NCI-H2029 (cell line): ENCODE data around the gene EIPR1.
"Not testable (repeated sequence)": the region's sequence is repeated elsewhere in the genome, so short reads cannot be mapped to it uniquely, and the experiment has no call there.

Source experiments
- DNase-seq: peaks from one replicate; lab custom pipeline; 2025; lab: John Stamatoyannopoulos, UW

EIPR1 gene

DNA sequence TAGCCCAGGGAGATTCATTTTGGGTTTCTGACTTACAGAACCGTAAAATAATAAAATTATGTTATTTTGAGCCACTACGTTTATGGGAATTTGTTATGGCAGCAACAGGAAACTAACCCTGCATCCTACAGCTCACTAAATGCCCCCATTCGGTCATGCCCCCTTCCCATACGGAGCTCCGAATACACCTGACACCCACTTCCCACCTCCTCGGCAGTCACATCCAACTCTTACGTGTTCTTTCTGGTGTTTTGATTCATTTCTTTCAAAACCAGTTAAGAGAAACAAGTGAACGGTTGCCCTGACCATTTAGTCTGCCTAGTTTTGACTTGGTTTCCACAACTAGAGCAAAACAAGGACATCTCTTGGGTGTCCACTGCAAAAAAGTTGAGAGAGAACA lies 19.7 kb downstream of the EIPR1 start:
- DNase-seq: no peak

DNA sequence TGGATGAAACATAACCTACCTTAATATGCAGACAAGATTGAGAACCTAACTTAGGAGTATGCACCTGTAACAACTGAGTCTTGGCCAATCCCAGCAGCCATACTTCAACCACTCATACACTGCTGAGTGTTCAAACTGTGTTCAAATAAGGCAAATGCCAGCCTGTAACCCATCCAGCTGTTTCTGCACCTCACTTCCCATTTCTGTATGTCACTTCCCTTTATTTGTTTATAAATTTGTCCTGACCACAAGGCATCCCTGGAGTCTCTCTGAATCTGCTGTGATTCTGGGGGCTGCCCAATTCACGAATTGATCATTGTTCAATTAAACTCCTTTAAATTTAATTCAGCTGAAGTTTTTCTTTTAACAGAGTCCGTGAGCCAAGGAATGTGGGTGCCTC lies 20.2 kb downstream of the EIPR1 start:
- DNase-seq: not testable (repeated sequence)

DNA sequence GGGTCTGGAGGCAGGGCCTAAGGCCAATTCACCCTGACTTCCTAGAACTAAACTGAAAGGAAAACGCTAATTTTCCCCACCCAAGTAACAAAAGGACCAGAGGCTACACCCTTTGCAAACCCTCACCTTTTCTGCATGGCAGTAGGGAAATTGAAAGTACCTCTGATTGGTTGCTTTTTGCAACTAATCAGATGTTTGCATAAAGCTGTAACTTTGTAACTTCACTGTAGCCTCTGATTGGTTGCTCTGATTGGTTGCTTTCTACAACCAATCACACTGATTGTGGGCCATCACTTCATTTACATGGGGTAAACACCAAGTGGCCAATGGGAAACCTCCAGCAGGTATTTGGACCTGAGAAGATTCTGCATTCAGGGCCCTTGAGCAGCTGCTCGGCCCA lies 20.8 kb downstream of the EIPR1 start:
- no peak for DNase-seq

DNA sequence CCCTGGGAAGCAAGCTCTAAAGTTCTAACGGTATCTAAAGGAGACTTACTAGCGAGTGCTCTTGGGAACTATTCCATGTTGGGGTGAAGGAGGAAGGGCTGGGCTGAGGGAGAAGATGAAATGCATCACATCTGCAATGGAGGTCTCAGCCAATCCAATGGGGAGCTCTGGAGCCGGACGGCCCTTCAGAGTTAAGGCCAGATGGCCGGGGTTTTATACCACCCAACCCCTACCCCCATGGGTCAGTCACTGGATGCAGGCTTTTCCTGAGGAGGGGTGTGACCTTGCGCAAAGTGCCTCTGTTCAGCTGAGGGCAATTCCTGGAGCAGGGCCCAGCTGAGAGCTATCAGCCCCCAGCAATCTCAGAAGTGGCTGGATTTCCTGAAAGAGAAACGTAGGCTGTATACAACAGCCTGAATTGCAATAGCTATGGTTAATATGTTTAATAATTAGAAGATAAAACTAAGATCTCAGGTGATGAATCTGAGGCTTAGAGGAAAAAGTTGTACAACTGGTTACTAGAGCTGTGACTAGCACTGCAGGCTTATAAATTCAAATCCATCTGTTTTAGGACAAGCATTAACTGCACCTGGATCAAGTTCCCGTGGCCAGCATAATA lies 21.6 kb downstream of the EIPR1 start:
- DNase-seq: no peak

DNA sequence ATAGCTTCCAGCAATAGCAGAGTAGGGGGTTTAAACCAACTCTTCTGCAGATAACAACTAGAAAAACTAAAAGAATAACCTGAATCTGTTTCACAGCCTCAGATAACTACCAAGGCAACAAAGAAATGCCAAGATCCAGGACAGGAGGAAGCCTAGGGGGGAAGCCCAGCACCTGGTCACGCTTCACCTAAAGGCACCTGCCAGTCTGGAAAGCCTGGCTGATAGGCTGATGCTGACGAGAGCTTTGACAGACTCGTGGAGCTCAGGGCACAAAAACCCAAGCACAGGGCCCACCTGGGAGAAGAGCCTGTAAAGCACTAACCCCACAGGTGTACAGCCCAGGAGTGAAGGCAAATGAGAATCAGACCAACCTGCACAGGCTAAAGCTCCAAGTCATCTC lies 22.6 kb downstream of the EIPR1 start:
- DNase-seq: no peak

DNA sequence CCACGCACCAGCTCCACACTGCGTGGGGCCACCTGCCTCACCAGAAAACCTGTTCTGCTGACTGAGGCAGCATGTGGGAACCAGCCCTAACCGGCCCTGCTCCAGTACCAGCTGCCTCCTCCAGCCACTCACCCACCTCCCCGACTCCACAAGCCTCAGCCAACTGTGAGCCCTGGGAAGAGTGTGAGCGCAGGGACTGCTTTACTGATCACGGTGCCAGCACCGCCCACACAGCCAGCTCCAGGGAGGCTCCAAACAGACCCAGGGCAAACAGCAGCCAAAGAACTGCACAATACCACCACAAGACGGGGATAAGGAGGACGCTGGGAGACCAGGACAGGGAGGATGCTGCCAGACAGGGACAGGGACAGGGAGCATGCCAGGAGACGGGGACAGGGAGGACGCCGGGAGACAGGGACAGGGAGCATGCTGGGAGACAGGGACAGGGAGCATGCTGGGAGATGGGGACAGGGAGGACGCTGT lies 28.4 kb downstream of the EIPR1 start:
- DNase-seq: peak; percentile 20

DNA sequence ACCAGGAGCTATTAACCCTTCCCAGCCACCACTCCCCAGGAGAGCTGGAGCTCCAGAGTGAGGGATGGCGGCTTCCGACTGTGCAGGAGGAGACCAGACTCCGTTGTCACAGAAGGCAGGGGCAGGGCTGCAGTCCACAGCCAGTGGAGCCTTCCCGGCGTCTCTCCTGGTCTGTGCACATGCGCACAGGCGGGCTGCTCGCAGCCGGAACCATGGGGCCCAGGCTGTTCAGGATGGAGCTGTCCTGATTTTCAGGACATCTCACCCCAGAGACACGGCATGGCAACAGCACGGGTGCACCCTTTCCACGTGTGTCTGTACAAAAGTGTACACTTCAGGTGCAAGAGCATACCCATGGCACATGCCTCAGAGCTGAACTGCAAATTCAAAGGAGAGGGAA lies 28.9 kb downstream of the EIPR1 start:
- no peak for DNase-seq

DNA sequence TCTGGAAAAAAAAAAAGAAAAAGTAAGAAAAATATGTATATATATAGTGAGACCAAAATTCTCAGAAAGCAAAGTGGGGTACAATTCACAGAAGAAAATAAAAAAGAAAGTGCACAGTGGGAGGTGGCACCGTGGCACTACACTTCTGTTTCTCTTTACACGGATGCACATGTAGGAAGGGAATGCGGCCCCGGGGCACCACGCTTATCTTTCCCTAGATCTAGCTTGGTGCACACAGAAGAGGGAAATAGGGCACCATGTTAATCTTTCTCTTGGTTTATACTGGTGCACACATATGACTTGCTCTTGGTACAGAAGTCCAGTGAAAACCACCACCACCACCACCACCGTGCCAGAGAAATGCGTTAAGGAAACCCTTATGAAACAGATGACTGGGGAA lies 32.0 kb downstream of the EIPR1 start:
- no peak for DNase-seq

DNA sequence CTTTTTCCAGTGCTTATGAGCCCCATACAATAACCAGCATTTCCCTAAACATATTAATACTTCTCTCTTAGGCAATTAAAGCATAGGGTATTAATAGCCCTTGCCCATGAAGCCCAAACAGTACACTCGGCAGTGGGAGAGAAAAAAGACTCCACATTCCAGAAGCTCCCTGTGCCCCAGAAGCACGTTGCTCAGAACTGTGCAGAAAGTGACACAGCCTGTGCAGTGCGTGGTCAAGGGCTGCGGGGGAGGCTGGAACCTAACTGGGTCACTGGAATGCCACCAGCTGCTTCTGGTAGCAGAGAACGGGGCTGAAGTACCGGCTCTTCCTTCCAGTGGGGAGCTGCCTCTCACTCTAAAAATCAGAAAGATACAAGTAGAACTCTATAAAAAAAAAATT lies 32.7 kb downstream of the EIPR1 start:
- DNase-seq: no peak

DNA sequence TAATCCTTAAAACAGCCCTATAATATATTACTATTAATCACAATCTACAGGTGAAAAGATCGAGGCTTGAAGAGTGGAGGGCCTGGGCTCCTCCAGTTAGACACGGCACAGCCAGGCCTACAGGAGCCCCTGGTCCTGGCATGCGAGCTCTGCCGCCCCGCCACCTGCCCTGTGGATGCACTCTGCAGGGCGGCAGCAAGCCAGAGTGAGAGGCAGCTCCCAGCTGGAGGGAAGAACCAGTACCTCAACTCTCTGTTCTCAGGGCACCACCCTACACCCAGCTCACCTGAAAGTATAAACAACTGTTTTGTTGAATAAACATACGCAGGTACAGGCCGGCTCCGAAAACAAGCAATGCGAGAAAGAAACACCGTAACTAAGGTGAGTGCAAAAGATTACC lies 34.6 kb downstream of the EIPR1 start:
- DNase-seq: no peak

DNA sequence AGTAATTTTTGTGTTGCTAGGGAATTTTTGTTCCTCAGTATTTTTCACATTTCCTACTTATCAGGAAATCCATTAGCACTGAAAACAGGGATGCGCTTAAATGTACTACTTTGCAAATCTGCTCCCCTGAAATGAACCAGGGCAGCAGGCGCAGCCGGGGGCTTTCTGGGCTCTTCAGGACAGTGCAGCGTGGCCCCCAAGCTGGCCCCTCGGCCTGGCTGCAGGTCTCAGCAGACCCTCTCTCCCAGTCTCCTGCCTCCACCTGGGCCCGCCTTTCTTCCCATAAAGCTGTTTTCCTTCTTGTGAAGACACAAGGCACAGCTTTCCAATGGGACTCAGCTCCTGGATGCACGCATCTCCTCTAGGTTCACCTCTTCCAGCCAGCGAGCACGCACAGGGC lies 35.3 kb downstream of the EIPR1 start:
- no peak for DNase-seq

DNA sequence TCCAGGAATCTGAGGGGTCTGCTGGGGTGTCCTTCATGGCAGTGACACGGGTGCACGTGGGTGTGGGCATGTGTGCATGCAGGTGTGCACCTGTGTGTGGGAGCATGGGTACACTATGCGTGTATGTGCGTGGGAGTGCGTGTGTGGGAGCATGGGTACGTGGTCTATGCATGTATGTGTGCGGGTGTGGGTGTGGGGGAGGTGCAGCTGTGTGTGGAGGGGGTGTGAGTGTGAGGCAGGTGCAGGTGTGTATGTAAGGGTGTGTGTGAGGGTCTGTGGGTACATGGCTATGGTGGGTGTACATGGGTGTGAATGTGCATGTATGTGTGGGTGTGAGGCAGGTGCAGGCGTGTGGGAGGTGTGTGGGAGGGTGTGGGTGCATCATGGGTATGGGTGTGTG lies 36.3 kb downstream of the EIPR1 start:
- no peak for DNase-seq

DNA sequence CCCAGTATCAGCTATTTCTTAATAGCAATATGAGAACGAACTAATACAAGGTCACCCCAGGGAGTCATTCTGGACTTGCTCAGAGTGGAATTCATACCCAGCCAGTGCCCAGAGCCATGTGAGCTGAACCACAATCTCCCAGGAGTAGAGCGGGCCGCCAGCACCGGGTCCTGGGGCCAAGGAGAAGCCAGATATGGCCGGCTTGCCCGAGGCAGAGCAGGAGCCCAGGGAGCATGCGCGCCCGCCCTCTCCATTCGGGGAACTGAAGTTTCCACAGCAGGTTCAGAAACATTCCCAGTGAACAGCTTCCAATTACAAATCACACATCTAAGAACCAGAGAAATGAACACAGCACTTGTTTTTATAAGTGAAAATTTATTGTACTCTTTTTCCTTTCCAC lies 37.5 kb downstream of the EIPR1 start:
- DNase-seq: no peak

DNA sequence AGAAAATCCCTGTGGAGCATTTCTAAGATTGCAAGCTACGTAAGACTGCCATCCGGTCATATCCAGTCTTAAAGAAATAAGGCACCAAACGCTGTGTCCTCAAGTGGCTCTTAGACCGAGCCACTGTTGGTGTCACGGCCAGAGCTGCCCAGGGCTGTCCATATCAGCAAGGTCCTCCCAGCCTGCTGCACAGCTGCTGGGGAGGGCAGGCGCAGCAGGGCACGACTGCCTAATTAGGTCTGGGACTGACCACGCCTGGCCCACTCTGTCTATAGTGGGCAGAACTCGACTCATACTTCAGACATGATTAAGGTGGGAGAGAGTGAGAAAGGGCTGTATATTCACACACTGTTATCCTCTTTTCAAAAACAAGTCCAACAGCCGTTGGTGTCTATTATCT lies 39.3 kb downstream of the EIPR1 start:
- no peak for DNase-seq

DNA sequence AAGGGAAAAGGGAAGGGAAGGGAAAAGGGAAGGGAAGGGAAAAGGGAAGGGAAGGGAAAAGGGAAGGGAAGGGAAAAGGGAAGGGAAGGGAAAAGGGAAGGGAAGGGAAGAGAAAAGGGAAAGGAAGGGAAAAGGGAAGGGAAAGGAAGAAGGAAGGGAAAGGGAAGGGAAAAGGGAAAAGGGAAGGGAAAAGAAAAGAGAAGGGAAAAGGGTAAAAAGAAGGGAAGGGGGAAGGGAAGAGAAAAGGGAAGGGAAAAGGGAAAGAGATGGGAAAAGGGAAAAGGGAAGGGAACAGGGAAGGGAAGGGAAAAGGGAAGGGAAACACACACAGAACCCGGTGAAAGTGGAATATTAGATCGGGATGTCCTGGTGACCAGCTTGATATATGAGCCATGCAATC lies 40.8 kb downstream of the EIPR1 start:
- DNase-seq: no peak

DNA sequence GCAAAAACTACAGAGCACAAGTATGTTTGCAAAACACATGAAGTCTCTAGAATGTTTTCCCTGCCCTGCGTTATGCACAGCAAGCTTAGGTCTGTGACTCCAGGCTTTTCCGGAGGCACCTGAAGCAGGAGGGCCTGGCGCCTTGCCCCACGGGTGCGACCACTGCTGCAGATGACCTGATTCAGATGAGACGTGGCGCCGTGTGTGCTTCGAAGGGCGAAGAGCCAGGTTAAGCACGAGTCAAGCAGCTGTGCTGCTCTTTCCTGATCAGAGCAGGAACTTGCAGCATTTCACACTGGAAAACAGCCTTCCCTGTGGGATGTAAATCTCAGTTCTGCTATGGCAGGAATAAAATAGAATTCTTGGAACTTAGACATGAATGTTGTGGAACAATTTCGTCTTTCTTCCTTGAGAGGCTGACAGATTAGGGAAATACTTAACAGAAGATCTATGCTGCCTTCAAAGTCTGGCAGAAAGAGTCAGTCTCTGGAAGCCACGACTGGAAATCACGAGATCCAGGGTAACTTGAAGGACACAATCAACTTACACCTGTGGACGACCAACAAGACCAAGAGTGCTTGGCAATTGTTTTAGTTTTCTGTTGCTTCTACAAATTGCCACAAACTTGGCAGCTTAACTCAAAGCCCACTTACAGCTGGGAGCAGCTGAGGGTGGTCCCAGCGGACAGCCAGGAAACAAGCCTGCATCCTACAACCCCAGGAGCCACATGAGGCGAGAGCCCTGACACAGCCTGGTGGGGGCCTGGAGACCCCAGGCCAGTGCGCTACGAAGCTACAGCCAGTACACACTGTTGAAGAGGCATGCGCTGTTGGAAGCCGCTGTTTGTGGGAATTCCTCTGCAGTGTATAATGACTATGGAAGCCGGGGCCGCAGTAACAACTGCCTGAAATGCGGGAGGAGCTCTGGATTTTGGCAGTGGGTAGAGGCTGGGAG lies 42.9 kb downstream of the EIPR1 start:
- DNase-seq: no peak

DNA sequence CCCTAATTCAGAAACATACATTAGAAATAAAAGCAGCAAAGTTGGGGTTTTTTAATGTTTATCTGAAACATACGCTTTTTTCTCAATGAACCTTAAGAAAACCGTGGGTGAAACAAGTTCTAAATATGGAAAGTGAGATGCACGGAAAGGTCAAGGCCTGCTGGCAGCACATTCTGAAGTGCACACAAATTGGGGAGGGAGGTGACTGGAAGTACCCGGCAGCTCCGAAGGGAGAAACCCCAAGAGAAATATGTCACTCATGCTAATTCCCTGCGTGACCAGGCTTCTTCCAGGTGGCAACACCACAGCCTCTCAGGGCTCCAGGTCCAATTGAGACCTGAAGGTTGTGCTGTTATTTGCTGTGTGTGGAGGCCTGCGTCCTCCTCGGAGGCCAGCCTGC lies 45.5 kb downstream of the EIPR1 start:
- DNase-seq: no peak

DNA sequence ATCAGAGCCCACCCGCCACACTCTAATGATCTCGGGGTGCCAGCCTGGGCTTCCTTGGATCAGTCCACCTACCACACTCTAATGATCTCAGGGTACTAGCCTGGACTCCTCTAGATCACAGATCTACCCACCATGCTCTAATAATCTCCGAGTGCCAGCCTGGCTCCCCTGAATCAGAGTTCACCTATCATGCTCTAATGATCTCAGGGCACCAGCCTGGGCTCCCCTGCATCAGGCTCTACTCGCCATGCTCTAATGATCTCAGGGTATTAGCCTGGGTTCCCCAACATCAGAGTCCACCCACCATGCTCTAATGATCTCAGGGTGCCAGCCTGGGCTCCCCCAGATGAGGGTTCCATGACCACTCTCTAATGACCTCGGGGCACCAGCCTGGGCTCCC lies 48.1 kb downstream of the EIPR1 start:
- DNase-seq: no peak

DNA sequence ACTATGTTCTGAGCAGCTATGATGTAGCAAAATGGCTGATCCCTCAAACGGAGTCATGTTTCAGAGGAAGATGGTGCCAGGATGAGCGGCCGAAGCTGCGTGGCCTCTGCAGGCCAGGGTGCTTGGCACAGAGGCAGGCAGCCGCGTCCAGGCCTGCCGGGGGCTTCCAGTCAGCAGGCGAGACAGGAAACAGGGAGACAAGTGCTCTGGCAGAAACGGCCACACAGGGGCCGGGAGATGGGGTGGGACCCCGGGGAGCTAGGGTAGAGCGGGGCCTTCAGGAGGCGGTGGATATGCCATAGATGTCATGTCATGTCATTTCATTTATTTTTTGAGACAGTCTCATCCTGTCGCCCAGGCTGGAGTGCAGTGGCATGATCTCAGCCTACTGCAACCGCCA lies 50.7 kb downstream of the EIPR1 start:
- no peak for DNase-seq

DNA sequence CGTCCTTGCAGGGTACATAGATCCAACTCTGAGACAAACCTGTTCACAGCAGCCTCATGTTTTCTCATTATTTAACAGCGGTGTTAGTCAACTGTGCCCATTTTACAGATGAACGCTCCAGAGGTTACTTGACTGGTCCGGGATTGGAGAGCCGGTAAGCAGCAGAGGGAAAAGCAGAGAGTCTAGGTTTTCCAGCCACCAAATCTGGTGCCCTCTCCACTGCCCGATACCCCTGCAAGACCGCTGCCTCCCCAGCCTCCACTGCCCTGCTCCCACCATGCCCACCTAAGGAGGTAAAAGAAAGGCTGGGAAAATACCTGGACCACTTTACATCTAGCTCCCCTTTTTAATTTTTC lies 51.5 kb downstream of the EIPR1 start:
- DNase-seq: no peak

DNA sequence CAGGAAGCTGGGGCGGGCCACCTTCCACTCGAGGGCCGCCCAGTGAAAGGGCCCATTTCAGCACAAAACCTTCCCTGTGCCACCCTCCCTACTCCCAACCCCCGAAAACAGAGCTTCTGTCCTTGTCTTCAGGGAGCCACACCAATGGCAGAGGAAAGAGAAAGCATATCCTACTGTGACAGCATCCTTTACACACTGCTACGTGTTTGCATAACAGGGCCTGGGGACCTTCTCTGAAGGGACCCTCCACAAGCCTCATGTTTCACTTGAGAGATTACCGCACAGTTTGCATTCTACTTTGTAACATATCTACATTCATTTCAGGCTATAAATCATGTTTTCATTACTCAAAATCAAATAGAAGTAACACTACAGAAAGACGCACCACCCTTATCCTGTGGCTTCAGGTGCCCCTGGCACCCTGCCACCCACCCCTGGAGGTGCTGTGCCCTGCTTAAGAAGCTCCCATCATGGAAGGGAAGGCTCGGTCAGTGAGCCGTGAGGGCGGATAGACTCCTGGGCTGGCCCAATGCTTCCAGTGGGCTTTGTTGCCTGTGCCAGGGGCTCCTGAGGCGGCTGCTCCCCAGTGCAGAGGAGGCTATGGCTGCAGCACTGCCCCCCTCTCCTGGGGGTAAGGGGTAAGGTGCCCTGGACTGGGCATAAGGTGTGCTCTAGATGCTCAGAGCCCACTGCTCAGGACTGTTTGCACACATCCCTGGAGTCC lies 52.0 kb downstream of the EIPR1 start:
- DNase-seq: no peak

DNA sequence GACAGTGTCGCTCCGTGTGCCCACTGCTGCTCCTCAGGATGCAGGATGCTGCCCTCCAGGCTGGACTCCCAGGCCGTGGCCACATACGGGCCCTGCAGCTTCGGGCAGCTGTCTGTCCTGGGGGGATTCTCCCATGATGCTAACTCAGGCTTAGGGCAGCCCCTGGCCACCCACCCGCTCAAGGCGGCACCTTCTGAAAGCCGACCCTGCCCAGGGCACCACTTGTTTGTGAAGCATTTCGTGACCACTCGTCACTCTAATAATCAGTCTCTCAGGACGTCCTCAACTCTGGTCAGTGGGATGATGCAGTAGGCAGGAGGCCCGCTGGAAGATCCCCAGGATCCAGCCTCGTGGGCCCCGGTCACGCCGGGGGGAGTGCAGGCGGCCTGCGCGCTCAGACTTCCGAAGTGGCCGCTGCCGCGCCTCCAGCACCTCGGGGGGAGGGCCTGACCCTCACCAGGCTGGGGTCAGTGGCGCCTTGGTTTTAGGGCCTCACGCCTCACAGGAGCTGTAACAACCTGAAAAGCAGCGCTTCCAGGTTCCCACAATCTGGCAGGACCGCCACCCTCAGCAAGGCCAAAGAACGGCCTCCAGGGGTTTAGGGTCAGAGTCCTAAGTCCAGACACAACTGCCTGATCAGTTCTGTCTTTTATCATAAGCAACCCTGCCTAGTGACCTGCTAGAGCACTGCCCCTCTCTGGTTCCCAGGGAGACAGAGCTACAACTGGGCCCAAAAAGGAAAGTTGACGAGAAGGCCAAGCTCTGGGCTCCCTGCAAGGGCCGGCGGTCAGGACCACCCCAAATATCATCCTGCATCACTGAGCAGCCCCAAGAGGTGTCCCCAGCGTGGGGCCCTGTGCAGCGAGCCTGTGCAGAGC lies 53.0 kb downstream of the EIPR1 start:
- DNase-seq: no peak
